Body of pancreas (tissue), 4 donors: Measurements from ENCODE around the gene RRAGD.

Experiments
- POLR2A ChIP-seq, 3 donors: fragments of 450-650 bp; IDR thresholded peaks; one replicate each; pipeline ENCODE4 v1.6.1; 2016; ENCODE audit warnings: antibody characterized with exemption in 3 of 3, mild to moderate bottlenecking in 2 of 3
- TF ChIP-seq, protein P1 (sequence below), 7 experiments: fragments of 450-650 bp in 4 of 7; fragments of 200-600 bp in 3 of 7; sonication (generic) in 3 of 7; IDR thresholded peaks; one replicate each; pipeline ENCODE4 v1.5.1; 2016 to 2019; ENCODE audit warnings: antibody characterized with exemption in 7 of 7

DNA sequence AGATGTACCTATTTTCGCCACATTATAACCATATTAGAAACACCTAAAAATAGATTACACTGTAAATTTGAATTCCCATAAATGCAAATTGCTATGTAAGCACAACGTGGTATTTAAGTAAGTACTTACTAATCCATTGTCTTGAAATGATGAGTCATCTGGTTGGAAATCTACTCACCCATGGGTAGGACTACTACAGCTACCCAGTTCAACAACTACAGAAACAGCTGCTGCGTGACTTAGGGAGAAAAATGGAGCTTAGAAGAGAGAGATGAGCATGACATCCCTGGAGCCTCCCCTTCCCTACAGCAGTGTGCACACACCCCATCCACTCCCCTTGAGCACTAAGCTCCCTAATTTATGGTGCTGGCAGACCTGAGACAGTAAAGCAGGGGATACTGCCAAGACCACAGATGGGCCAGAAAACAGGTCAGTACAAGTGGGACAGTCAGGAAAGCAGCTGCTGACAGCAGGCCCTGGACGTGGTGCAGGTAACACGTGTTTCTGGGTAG, 26.9 kb downstream of the RRAGD start:
- TF ChIP-seq, protein P1, sequence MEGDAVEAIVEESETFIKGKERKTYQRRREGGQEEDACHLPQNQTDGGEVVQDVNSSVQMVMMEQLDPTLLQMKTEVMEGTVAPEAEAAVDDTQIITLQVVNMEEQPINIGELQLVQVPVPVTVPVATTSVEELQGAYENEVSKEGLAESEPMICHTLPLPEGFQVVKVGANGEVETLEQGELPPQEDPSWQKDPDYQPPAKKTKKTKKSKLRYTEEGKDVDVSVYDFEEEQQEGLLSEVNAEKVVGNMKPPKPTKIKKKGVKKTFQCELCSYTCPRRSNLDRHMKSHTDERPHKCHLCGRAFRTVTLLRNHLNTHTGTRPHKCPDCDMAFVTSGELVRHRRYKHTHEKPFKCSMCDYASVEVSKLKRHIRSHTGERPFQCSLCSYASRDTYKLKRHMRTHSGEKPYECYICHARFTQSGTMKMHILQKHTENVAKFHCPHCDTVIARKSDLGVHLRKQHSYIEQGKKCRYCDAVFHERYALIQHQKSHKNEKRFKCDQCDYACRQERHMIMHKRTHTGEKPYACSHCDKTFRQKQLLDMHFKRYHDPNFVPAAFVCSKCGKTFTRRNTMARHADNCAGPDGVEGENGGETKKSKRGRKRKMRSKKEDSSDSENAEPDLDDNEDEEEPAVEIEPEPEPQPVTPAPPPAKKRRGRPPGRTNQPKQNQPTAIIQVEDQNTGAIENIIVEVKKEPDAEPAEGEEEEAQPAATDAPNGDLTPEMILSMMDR (IDR thresholded peaks at IDR 0.05) = no peak
- no peak for TF ChIP-seq POLR2A (IDR thresholded peaks at IDR 0.05)
